Activated B cell treated with CpG ODN at 0.5 μM for 24 hours (primary cell): ENCODE measurements around the gene FHIP1A. TPM values are rescaled to one million over a fixed set of nuclear protein-coding genes. Genes with fewer than 3 reads are reported as not detected.

ENCODE experiments used
- ATAC-seq: fragments of 200-7000 bp; cut with Tn5 transposase; one replicate; pipeline ENCODE4 v1.10.0; 2021; ENCODE audit warnings: low read depth, mild to moderate bottlenecking, moderate library complexity
- CTCF ChIA-PET: fragments of 350-600 bp; sonication (Branson Sonifier 250); formaldehyde crosslinking; loops from one replicate; lab custom pipeline; 2021; ENCODE audit warnings: antibody characterized with exemption; lab: Charles Lee
- POLR2A ChIA-PET: fragments of 350-600 bp; sonication (Branson Sonifier 250); formaldehyde crosslinking; loops from one replicate; lab custom pipeline; 2021; ENCODE audit warnings: antibody characterized with exemption; lab: Charles Lee
- DNase-seq: peaks from one replicate; pipeline ENCODE4 v3.0.0; 2022
- H3K27ac Mint-ChIP-seq: one replicate; pipeline ENCODE4 v1.8.0; 2020; ENCODE audit warnings: mixed read lengths
- H3K27me3 Mint-ChIP-seq: one replicate; pipeline ENCODE4 v1.8.0; 2021; ENCODE audit warnings: mixed read lengths
- H3K36me3 Mint-ChIP-seq: one replicate; pipeline ENCODE4 v1.8.0; 2021; ENCODE audit warnings: low read depth, mixed read lengths
- H3K4me1 Mint-ChIP-seq: one replicate; pipeline ENCODE4 v1.8.0; 2021; ENCODE audit warnings: mixed read lengths
- H3K4me3 Mint-ChIP-seq: one replicate; pipeline ENCODE4 v1.8.0; 2020; ENCODE audit warnings: mild to moderate bottlenecking, mixed read lengths
- H3K9me3 Mint-ChIP-seq: one replicate; pipeline ENCODE4 v1.8.0; 2020; ENCODE audit warnings: mixed read lengths
- CTCF ChIP-seq: fragments of 200-600 bp; IDR thresholded peaks from one replicate; pipeline ENCODE4 v1.8.0; 2022; ENCODE audit warnings: antibody characterized with exemption, mild to moderate bottlenecking
- intact Hi-C: fragments of 100-400 bp; cut with micrococcal nuclease; formaldehyde crosslinking; loops from one replicate; pipeline ENCODE4 v1.15.1; 2024
- total RNA-seq: library from RNA; stranded (reverse); gene quantifications from 2 replicates; pipeline ENCODE4 v1.2.3, GENCODE V29; 2022

The FHIP1A gene
- total RNA-seq, 1 donor from 2014 or later: 0.04 TPM

GRCh38 chr4:151437505-151437904, 28.5 kb downstream of the FHIP1A start:
- Mint-ChIP-seq H3K9me3 (no peaks in the 10 kb centered on the region), H3K36me3 (no peaks in the 10 kb centered on the region), H3K4me3 (no peak overlapping the region), H3K4me1 (no peaks in the 10 kb centered on the region), H3K27ac (no peak overlapping the region), H3K27me3 (peaks cover 4% of the 10 kb centered on the region)
- ATAC-seq (no peak), DNase-seq (no peak)
- intact Hi-C loops: no loop called here
- CTCF ChIA-PET: no interaction called here
- TF ChIP-seq CTCF: no peak
- POLR2A ChIA-PET: no interaction called here

GRCh38 chr4:151438154-151438553, 29.2 kb downstream of the FHIP1A start:
- no peak for TF ChIP-seq CTCF
- H3K4me3 Mint-ChIP-seq: no peak overlapping the region
- no peaks in the 10 kb centered on the region for H3K4me1 Mint-ChIP-seq
- CTCF ChIA-PET: no interaction called here
- no peak overlapping the region for H3K27ac Mint-ChIP-seq
- intact Hi-C loops: no loop called here
- H3K9me3 Mint-ChIP-seq: no peaks in the 10 kb centered on the region
- DNase-seq: no peak
- peaks cover 4% of the 10 kb centered on the region for H3K27me3 Mint-ChIP-seq
- ATAC-seq: no peak
- POLR2A ChIA-PET: no interaction called here
- H3K36me3 Mint-ChIP-seq: no peaks in the 10 kb centered on the region

- ATAC-seq (no peak), DNase-seq (no peak)
- POLR2A ChIA-PET: no interaction called here
- TF ChIP-seq CTCF: no peak
- intact Hi-C loops: no loop called here
- no peaks in the 10 kb centered on the region for H3K4me1 Mint-ChIP-seq
- H3K27ac Mint-ChIP-seq: no peak overlapping the region
- CTCF ChIA-PET: no interaction called here
- H3K27me3 Mint-ChIP-seq: peaks cover 8% of the 10 kb centered on the region
- H3K36me3 Mint-ChIP-seq: no peaks in the 10 kb centered on the region
- no peaks in the 10 kb centered on the region for H3K9me3 Mint-ChIP-seq
- no peak overlapping the region for H3K4me3 Mint-ChIP-seq
Measured at GRCh38 chr4:151439320-151439719, 30.3 kb downstream of the FHIP1A start.

- intact Hi-C loops: no loop called here
- H3K36me3 Mint-ChIP-seq: no peaks in the 10 kb centered on the region
- no peak for TF ChIP-seq CTCF
- no peak overlapping the region for H3K27ac Mint-ChIP-seq
- no peak overlapping the region for H3K4me3 Mint-ChIP-seq
- H3K9me3 Mint-ChIP-seq: no peaks in the 10 kb centered on the region
- peaks cover 17% of the 10 kb centered on the region for H3K27me3 Mint-ChIP-seq
- DNase-seq (no peak), ATAC-seq (no peak)
- no peaks in the 10 kb centered on the region for H3K4me1 Mint-ChIP-seq
- ChIA-PET CTCF (no interaction called here), POLR2A (no interaction called here)
Measured at GRCh38 chr4:151442002-151442401, 33.0 kb downstream of the FHIP1A start.

GRCh38 chr4:151443247-151443646, 34.3 kb downstream of the FHIP1A start:
- Mint-ChIP-seq H3K4me3 (no peak overlapping the region), H3K4me1 (no peaks in the 10 kb centered on the region), H3K36me3 (no peaks in the 10 kb centered on the region), H3K9me3 (no peaks in the 10 kb centered on the region), H3K27ac (no peak overlapping the region), H3K27me3 (peaks cover 14% of the 10 kb centered on the region)
- TF ChIP-seq CTCF: no peak
- intact Hi-C loops: no loop called here
- CTCF ChIA-PET: no interaction called here
- DNase-seq: no peak
- POLR2A ChIA-PET: no interaction called here
- ATAC-seq: no peak
